Dendritic cell treated with granulocyte-macrophage colony-stimulating factor and Interleukin-4, amounts not matched to agents 40 ng/mL and 50 ng/mL, for 4 days (primary cell): ENCODE data around the gene DIRAS3.

Experiments
- H3K27ac Mint-ChIP-seq: one replicate; pipeline ENCODE4 v1.8.0; 2022; ENCODE audit warnings: mild to moderate bottlenecking, mixed read lengths
- H3K27me3 Mint-ChIP-seq: one replicate; pipeline ENCODE4 v1.8.0; 2022; ENCODE audit warnings: mild to moderate bottlenecking, mixed read lengths
- H3K36me3 Mint-ChIP-seq: one replicate; pipeline ENCODE4 v1.8.0; 2022; ENCODE audit warnings: low read depth, mixed read lengths
- H3K4me1 Mint-ChIP-seq: one replicate; pipeline ENCODE4 v1.8.0; 2022; ENCODE audit warnings: low read depth, mixed read lengths
- H3K4me3 Mint-ChIP-seq: one replicate; pipeline ENCODE4 v1.8.0; 2022; ENCODE audit warnings: mild to moderate bottlenecking, moderate library complexity, mixed read lengths
- H3K9me3 Mint-ChIP-seq: one replicate; pipeline ENCODE4 v1.8.0; 2022; ENCODE audit warnings: mixed read lengths
- intact Hi-C: fragments of 100-400 bp; cut with micrococcal nuclease; formaldehyde crosslinking; loops from one replicate; pipeline ENCODE4 v1.15.0; 2022

The DIRAS3 gene

DNA sequence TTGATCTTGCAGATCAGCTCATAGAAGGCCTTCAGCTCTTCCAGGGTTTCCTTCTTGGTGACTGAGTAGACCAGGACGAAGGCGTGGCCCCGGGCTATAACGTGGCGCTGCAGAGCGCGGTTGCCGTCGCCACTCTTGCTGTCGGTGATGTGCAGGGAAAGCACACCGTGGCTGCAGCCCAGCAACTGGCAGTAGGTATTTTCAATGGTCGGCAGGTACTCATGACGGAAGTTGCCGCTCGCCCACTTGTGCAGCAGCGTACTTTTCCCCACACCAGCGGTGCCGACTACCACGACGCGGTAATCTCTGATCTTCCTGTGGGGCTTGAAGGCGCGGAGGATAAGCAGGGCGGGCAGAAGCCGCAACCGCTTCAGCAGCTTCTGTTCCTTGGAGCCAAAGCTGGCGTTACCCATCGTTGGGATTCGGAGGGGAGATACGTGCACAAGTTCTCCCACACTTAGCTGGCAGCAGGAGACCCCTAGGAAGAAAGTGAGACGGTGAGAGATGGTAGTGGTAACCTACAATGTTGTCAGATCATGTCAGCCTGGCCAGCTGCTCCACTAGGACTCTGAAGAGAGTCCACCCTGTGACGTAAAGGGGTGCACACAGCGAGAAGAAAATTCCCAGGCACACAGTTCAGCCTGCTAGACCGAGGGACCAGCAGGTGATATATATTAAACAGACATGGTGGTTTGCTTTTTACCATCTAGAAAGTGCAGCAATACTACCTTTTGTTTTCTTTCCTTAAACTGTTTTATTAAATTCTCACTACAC is 3.4 kb downstream of the DIRAS3 start:
- intact Hi-C loops: no loop called here
- no peaks in the 10 kb centered on the region for H3K36me3 Mint-ChIP-seq
- H3K4me1 Mint-ChIP-seq: peaks cover 10% of the 10 kb centered on the region
- peaks cover 36% of the 10 kb centered on the region for H3K27me3 Mint-ChIP-seq
- no peak overlapping the region for H3K4me3 Mint-ChIP-seq
- no peak overlapping the region for H3K27ac Mint-ChIP-seq
- peaks cover 3% of the 10 kb centered on the region for H3K9me3 Mint-ChIP-seq

GRCh38 chr1:68046423-68046822 is 4.0 kb downstream of the DIRAS3 start:
- intact Hi-C loops: no loop called here

DNA sequence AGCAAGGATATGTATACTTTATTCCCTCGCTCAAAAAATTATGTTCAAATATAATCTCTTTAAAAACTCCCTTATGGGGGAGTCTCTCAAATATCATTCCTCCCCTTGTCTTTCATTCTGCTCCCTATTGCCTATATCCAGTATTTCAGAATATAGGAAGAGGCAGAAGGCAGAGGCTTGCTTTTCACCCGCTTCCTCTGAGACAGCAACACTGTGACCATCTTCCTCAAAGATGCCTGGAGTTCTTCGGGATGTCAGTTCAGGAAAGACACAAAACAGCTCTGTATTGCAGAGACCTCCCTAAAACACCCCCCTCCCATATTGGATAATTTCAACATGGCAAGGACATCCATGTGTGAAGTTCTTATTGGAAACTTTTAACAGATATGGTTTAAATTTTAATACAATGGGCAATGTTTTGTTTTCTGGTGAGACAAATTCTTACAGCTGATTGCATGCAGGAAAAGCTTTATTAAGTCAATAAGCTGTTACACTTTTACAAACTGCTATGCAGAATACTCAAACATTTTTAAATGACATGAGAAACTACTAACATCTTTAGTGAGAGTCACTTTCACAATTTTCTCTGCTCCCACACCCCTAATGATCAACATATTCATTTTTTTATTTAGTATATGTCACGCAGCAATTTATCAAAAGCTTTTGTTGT is 4.8 kb downstream of the DIRAS3 start:
- Mint-ChIP-seq H3K4me1 (peaks cover 9% of the 10 kb centered on the region), H3K36me3 (no peaks in the 10 kb centered on the region), H3K27me3 (peaks cover 25% of the 10 kb centered on the region), H3K4me3 (no peak overlapping the region), H3K27ac (no peak overlapping the region), H3K9me3 (peaks cover 6% of the 10 kb centered on the region)
- intact Hi-C loops: no loop called here

More at GRCh38 chr1:68046423-68046822, 4.0 kb downstream of the DIRAS3 start:
- peaks cover 6% of the 10 kb centered on the region for H3K9me3 Mint-ChIP-seq
- peaks cover 30% of the 10 kb centered on the region for H3K27me3 Mint-ChIP-seq
- H3K4me3 Mint-ChIP-seq: no peak overlapping the region
- peaks cover 10% of the 10 kb centered on the region for H3K4me1 Mint-ChIP-seq
- no peak overlapping the region for H3K27ac Mint-ChIP-seq
- no peaks in the 10 kb centered on the region for H3K36me3 Mint-ChIP-seq

DNA sequence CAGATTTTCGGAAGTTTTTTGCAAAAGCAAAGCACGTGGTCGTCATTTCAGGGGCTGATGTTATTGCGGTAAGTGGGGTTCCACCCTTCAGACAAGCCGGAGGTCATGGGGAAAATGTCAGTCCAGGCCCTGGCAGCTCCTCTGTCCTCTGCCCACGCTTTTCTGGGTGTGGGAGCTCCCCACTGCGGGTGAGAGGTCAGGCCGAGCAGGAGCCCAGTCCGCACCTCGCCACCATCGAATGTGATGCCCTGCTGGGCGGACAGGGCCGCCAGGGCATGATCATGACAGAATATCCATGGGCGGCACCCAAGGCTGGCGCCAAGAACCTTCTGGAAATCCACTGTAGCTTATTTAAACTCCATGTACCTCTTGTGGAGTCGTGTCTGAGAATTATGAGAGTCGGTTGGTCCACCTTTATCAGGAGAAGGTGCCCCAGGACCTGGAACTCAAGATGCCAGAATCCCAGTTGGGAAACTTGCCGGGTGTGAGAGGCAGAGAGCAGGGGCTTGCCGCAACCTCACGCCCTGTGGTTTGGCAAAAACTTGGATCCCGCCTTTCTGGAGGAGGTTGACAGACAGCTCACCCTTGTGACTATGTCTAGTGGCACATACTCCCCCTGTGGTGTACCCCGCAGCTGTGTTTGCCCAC is 6.9 kb downstream of the DIRAS3 start:
- Mint-ChIP-seq H3K9me3 (peaks cover 6% of the 10 kb centered on the region), H3K4me3 (no peak overlapping the region), H3K36me3 (no peaks in the 10 kb centered on the region)

GRCh38 chr1:68036946-68037345 is 13.5 kb downstream of the DIRAS3 start:
- Mint-ChIP-seq H3K27me3 (no peaks in the 10 kb centered on the region), H3K4me1 (no peaks in the 10 kb centered on the region), H3K36me3 (no peaks in the 10 kb centered on the region), H3K27ac (no peak overlapping the region), H3K4me3 (no peak overlapping the region), H3K9me3 (peaks cover 13% of the 10 kb centered on the region)
- intact Hi-C loops: no loop called here

More for the DNA sequence above, 6.9 kb downstream of the DIRAS3 start:
- intact Hi-C loops: no loop called here
- Mint-ChIP-seq H3K27me3 (peaks cover 10% of the 10 kb centered on the region), H3K4me1 (no peaks in the 10 kb centered on the region), H3K27ac (no peak overlapping the region)

GRCh38 chr1:68029444-68029843 is 21.0 kb downstream of the DIRAS3 start:
- intact Hi-C loops: no loop called here
- Mint-ChIP-seq H3K4me1 (no peaks in the 10 kb centered on the region), H3K4me3 (no peak overlapping the region), H3K27ac (no peak overlapping the region), H3K36me3 (no peaks in the 10 kb centered on the region), H3K27me3 (no peaks in the 10 kb centered on the region), H3K9me3 (no peaks in the 10 kb centered on the region)

- no peak overlapping the region for H3K27ac Mint-ChIP-seq
- H3K36me3 Mint-ChIP-seq: no peaks in the 10 kb centered on the region
- H3K4me1 Mint-ChIP-seq: no peaks in the 10 kb centered on the region
- no peak overlapping the region for H3K4me3 Mint-ChIP-seq
- no peaks in the 10 kb centered on the region for H3K9me3 Mint-ChIP-seq
- intact Hi-C loops: no loop called here
- H3K27me3 Mint-ChIP-seq: no peaks in the 10 kb centered on the region
These were observed 21.9 kb downstream of the DIRAS3 start for GRCh38 chr1:68028566-68028965.

GRCh38 chr1:68024635-68025338 is 25.6 kb downstream of the DIRAS3 start:
- intact Hi-C loops: no loop called here
- H3K9me3 Mint-ChIP-seq: no peaks in the 10 kb centered on the region
- H3K27ac Mint-ChIP-seq: no peak overlapping the region
- H3K4me1 Mint-ChIP-seq: no peaks in the 10 kb centered on the region
- no peaks in the 10 kb centered on the region for H3K36me3 Mint-ChIP-seq
- H3K27me3 Mint-ChIP-seq: no peaks in the 10 kb centered on the region
- no peak overlapping the region for H3K4me3 Mint-ChIP-seq

DNA sequence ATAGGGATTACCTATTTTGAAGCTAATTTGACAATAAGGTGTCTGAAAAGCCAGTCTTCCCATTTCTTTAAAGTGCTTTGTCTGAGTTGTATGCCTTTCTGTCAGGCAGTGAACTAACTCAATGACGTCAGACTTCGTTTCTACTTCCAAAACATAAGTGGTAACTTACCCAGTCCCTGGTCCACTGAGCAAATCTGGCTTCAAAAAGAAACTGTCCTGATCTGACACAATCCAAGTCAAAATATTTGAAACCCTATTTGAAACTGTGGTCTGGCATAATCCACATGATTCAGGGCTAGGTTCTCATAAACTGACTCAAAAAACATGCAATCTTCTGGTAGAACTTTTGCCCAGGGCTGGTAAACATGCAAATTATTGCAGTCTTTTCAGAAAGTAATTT is 34.0 kb downstream of the DIRAS3 start:
- Mint-ChIP-seq H3K4me3 (no peak overlapping the region), H3K27ac (no peak overlapping the region), H3K4me1 (no peaks in the 10 kb centered on the region), H3K36me3 (no peaks in the 10 kb centered on the region), H3K27me3 (no peaks in the 10 kb centered on the region), H3K9me3 (no peaks in the 10 kb centered on the region)
- intact Hi-C loops: loop anchor here (10.0 kb wide), 1 partner anchor 58 kb away; no protein-coding TSS in a partner anchor

DNA sequence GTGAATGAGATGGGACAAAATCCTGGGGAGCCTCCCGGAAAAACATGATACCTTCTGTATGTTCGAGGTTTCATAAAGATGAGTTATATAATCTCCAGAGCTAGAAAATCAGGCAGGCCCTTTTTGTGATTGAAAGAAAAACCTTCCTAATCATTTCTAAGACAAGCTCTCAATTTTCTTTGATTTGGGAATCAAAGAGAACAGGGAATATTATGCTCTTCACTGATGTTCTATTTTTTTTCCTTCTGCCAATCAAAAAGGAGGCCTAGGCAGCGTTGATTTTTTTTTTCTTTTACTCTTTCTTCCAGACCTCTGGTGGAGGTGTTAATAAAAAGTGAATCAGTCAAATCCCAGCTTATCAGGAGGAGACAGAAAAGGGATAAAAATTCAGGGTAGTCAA is 34.5 kb downstream of the DIRAS3 start:
- Mint-ChIP-seq H3K4me1 (no peaks in the 10 kb centered on the region), H3K27me3 (no peaks in the 10 kb centered on the region)
- intact Hi-C loops: loop anchor here (10.0 kb wide), 1 partner anchor 59 kb away; no protein-coding TSS in a partner anchor

DNA sequence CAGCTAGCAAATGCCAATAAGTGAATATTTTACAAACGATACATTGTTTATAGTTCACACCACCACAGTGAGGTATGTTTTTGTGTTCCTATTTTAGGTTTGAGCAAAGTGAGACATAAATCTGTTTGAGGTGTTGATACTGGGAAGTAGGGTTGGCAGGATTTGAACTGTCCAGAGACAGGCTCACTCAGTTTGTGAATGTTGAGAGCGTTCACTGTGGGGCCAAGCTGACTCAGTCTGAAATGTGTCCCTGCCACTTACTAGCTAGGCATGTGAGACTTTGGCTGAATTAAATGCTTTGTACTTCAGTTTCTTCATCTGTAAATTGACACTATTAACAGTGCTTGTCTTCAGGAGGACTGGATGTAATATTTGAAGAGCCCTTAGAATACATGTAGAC is 35.1 kb downstream of the DIRAS3 start:
- H3K36me3 Mint-ChIP-seq: no peaks in the 10 kb centered on the region
- H3K27ac Mint-ChIP-seq: no peak overlapping the region
- no peaks in the 10 kb centered on the region for H3K27me3 Mint-ChIP-seq
- no peak overlapping the region for H3K4me3 Mint-ChIP-seq
- intact Hi-C loops: loop anchor here (10.0 kb wide), 1 partner anchor 59 kb away; no protein-coding TSS in a partner anchor
- H3K4me1 Mint-ChIP-seq: no peaks in the 10 kb centered on the region
- no peaks in the 10 kb centered on the region for H3K9me3 Mint-ChIP-seq

More for the DNA sequence above, 34.5 kb downstream of the DIRAS3 start:
- Mint-ChIP-seq H3K4me3 (no peak overlapping the region), H3K36me3 (no peaks in the 10 kb centered on the region), H3K9me3 (no peaks in the 10 kb centered on the region), H3K27ac (no peak overlapping the region)

DNA sequence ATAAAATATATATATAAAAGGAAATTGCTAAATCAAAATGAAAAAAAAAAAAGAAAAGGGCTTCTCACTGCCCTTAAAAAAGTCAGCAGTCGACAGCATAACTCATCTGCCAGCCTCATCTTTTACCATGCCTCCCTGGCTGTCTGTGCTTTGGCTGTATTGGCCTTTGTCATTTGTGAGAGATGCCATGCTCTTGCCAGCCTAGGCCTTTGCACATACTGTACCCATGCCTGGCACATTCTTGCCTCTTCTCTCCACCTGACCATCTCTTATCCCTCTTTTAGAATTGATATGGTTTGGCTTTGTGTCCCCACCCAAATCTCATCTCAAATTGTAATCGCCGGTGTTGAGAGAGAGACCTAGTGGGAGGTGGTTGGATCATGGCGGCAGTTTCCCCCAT is 37.1 kb downstream of the DIRAS3 start:
- Mint-ChIP-seq H3K36me3 (no peaks in the 10 kb centered on the region), H3K9me3 (no peaks in the 10 kb centered on the region), H3K27ac (no peak overlapping the region), H3K27me3 (no peaks in the 10 kb centered on the region), H3K4me3 (no peak overlapping the region), H3K4me1 (no peaks in the 10 kb centered on the region)
- intact Hi-C loops: loop anchor here (10.0 kb wide), 1 partner anchor 61 kb away; no protein-coding TSS in a partner anchor

DNA sequence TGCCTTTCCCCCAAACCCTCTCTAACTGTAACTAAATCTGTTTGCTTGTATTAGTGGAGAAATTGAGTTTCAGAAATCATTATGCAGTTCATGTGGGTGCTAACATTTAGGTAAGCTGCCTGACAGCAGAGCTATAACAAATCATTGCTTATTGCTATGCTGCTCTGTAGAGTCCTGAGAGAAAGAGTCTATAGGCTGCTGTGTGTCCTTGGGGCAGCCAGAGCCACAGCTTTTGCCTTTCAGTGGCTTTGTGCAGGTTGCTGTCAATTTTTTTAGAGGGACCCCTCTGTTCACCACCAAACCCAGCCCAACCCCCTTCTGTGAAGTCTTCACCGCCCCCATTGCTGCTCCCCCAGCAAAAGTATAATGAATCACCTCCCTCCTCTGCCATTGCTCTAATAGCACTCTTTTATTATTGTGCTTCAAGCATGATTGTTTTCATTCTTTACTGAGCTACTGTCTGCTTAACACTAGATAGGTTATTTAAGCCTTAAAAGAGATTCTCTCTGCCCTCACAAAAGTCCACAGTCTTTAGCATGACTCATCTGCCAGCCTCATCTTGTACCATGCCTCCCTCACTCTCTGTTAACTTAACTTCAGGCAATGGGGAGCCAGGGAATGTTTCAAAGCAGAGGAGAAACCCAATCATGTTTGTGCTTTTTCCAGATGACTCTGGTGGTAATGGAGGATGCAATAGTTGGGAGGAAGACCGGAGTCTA is 38.6 kb downstream of the DIRAS3 start:
- no peak overlapping the region for H3K4me3 Mint-ChIP-seq
- no peaks in the 10 kb centered on the region for H3K9me3 Mint-ChIP-seq
- H3K27me3 Mint-ChIP-seq: no peaks in the 10 kb centered on the region
- H3K36me3 Mint-ChIP-seq: no peaks in the 10 kb centered on the region
- H3K4me1 Mint-ChIP-seq: no peaks in the 10 kb centered on the region
- intact Hi-C loops: loop anchor here (10.0 kb wide), 1 partner anchor 63 kb away; no protein-coding TSS in a partner anchor
- no peak overlapping the region for H3K27ac Mint-ChIP-seq
